ENCODE results near the gene GOLGA8T.
"Not testable (repeated sequence)": the region's sequence is repeated elsewhere in the genome, so short reads cannot be mapped to it uniquely, and the experiment has no call there.

GOLGA8T gene, protein sequence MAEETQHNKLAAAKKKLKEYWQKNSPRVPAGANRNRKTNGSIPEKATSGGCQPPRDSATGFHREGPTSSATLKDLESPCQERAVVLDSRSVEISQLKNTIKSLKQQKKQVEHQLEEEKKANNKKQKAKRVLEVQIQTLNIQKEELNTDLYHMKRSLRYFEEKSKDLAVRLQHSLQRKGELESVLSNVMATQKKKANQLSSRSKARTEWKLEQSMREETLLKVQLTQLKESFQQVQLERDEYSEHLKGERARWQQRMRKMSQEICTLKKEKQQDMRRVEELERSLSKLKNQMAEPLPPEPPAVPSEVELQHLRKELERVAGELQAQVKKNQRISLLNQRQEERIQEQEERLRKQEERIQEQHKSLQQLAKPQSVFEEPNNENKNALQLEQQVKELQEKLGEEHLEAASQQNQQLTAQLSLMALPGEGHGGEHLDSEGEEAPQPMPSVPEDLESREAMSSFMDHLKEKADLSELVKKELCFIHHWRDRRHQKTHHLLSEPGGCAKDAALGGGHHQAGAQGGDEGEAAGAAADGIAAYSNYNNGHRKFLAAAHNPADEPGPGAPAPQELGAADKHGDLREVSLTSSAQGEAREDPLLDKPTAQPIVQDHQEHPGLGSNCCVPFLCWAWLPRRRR

GRCh38 chr15:30134751-30135150 lies at the start of gene GOLGA8T:
Gene GOLGA8T (plus strand): TSS chr15:30135051. CDS start chr15:30135149, 98 bp downstream.
- not testable (repeated sequence) for DNase-seq (ENCODE audit: low spot score)

GRCh38 chr15:30097827-30098226 lies 37.0 kb upstream of the GOLGA8T start:
- DNase-seq (ENCODE audit: low spot score): not testable (repeated sequence)

- DNase-seq (ENCODE audit: low spot score): not testable (repeated sequence)
These were observed 32.0 kb upstream of the GOLGA8T start for GRCh38 chr15:30102890-30103289.

GRCh38 chr15:30103941-30104507 lies 30.8 kb upstream of the GOLGA8T start:
- DNase-seq (ENCODE audit: low spot score): not testable (repeated sequence)

DNA sequence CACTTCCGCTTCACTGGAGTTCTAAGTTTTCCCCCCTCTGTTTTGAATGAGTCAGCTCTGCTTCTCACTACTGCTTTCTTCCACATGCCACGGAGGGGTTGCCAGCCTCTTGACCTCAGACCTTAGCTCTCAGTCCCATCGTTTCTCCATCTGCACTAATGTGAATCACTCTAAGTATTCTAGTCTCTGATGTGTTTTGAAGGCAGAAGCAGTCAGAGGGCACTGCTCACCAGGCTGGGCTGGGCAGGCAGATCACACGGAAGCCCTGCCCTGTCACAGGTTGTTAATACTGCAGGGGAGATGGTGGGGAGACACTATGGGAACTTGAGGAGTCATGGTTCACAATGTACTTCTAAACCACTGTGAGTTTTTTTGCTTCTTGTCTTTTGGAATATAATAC lies 24.3 kb upstream of the GOLGA8T start:
- DNase-seq (ENCODE audit: low spot score): not testable (repeated sequence)

- DNase-seq (ENCODE audit: low spot score): not testable (repeated sequence)
These were observed 4.8 kb upstream of the GOLGA8T start for GRCh38 chr15:30130066-30130465.

- DNase-seq (ENCODE audit: low spot score): not testable (repeated sequence)
These were observed 8.4 kb downstream of the GOLGA8T start for GRCh38 chr15:30143246-30143645.

DNA sequence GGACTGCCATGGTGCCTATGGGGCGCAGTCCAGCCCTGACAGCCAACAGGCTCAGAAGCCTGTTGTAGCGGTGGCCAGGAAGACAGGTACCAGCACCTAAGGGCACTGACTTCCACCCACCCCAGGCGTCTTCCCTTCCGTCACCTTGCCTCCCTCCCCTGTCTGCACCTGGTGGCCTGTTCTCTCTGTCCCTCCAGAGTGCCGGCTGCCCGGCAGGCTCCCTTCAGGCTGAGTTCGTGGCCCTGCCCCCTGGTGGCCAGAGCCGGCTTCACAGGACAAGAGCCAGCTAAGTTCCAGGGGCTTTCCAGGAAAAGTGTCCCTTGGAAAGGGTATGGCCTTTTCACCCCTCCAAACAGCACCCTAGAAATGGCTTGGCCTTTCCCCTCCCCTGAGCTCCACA lies 15.0 kb downstream of the GOLGA8T start:
- DNase-seq (ENCODE audit: low spot score): not testable (repeated sequence)

GRCh38 chr15:30162479-30163357 lies 27.9 kb downstream of the GOLGA8T start:
- DNase-seq (ENCODE audit: low spot score): not testable (repeated sequence)

DNA sequence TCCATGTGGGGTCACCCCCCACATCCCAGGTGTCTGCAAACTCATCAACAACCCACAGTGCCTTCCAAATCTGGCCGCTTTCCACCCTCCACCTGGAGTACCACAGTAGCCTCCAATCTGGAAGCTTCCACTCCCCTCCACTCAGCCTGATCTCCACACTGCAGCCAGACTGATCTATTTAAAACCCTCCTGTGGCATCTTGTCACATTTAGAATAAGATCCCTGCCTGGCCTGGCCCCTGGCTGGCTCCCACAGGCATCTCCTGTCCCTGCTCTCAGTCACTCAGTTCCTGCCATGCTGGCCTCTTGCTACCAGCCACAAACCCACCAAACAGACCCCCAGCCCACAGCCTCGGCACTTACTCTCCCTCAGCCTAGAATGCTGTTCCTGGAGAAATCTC lies 28.9 kb downstream of the GOLGA8T start:
- not testable (repeated sequence) for DNase-seq (ENCODE audit: low spot score)

- DNase-seq (ENCODE audit: low spot score): not testable (repeated sequence)
These were observed 29.4 kb downstream of the GOLGA8T start for GRCh38 chr15:30164257-30164656.

DNA sequence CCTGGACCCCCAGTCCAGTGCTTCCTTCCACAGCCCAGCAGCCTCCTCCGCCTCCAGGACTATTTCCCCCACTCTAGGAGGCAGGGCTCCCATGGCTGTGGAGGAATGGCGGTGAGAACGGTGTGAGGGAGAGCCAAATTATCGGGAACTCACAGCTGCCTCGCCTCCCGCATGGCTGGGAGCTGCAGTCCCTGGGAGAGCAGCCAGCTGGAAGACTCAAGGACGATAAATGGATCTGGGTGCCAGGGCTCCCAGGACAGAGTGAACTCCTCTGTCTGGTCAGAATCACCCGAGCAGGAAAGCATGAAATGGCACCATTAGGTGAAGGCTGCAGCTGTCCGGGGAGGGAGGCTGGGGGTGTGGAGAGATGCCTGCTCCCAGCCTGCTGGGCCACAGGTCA lies 32.6 kb downstream of the GOLGA8T start:
- DNase-seq (ENCODE audit: low spot score): not testable (repeated sequence)

DNA sequence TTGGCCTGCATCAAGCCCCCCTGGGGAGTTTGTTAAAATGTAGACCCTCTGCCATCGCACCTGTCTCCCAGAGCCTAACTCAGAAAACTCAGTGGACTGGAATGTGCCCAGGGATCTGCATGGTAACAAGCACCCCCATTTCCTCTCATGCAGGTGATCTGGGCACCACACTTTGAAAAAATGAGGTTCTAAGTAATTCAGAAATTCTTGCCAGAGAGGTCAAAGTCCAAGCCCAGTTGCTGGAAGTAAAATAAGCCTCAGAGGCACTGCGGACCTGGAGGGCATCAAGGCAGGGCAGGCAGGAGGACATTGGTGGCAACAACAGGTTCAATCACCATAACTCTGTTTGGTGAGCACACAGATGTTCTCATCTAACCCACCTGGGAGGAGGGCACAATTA lies 33.0 kb downstream of the GOLGA8T start:
- not testable (repeated sequence) for DNase-seq (ENCODE audit: low spot score)

DNA sequence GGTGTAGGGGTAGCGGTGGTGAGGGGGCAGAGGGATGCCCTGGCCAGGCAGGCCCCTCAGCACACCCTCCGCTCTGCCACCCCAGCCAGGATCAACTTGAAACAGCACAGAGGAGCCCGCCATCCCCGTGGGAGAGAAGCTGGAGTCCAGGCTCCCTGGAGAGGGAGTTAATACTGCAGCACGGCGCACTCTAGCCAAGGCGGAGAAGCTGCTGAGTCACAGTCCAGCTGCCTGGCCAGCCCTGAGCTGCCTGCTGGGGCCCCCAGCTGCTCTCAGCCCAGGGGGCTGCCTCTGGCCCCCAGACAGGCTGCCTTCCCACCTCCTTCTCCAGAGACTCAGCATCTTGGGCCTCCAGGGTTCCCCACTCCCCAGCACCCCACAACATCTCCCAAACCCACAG lies 36.6 kb downstream of the GOLGA8T start:
- not testable (repeated sequence) for DNase-seq (ENCODE audit: low spot score)

DNA sequence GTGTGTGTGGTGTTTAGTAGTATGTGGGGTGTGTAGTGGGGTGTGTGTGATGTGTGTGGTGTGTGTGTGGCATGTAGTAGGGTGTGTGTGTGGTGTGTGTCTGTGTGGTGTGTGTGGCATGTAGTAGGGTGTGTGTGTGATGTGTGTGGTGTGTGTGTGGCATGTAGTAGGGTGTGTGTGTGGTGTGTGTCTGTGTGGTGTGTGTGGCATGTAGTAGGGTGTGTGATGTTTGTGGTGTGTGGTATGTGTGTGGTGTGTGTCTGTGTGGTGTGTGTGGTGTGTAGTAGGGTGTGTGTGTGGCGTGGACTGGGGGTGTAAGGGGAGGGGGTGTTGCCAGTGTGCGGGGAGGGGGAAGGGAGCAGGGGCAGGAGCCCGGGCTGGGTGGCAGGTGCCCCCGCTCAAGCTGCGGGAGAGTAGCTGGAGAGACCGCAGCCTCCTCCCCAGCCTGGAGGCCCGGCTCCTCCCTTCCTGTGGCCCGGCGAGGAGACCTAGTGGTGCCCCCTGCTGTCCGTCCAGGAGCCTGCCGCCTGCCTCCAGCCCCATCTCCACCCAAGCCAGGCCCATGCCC lies 38.3 kb downstream of the GOLGA8T start:
- DNase-seq (ENCODE audit: low spot score): not testable (repeated sequence)

GRCh38 chr15:30175291-30175690 lies 40.4 kb downstream of the GOLGA8T start:
- DNase-seq (ENCODE audit: low spot score): not testable (repeated sequence)

DNA sequence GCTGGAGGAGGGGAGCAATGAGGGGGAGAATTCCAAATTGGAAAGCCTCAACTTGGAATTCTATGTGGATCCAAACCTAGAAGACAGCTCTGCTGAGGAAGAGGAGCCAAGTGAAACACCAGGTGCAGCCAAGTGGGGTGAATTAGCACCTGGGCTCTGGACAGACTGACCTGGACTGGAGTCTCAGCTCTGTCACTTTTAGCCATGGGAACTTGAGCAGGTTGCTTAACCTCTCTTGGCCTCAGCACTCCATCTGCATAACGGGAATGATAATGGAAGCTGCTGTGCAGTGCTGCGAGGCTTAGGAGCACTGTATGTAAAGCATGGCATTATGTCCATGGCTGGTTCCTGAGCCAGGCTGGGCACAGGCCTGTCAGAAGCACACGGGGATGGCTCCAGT lies 41.8 kb downstream of the GOLGA8T start:
- not testable (repeated sequence) for DNase-seq (ENCODE audit: low spot score)

DNA sequence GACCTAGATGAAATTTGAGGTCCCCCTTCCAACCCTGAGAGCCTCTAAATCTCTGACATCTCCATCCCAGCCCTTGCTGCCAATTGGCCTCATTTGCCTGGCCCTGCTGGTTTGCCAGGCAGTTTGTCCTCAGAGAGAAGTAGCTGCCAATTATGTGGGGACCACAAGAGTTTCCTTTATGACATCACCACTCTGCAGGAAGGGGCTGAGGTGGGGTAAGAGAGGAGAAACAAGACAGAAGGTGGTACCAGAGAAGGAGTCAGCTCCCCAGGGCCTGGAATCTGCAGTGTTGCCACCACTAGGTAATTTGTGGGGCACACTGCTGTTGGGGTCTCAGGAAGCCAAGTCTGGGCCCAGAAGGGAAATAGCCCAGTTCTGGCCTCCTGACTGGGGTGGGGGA lies 45.0 kb downstream of the GOLGA8T start:
- DNase-seq (ENCODE audit: low spot score): not testable (repeated sequence)

DNA sequence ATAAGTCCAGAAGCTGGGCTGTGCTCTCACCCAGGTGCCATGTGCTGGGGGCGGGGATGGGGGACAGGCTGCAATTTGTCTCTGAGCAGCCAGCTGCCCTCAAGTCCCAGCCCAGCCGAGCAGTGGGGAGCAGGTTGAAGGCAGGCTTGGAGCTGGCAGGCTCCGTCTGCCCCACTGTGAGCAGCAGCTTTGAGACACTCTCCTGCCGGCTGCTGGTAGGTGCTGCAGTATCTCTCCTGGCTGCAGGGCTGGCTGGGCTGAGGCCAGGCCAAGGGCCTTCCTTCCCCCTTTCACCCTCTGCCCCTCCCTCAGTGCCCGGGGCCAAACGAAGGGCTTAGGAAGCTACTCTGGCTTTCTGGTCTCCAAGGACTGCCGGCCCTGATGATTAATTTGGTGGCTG lies 50.6 kb downstream of the GOLGA8T start:
- DNase-seq (ENCODE audit: low spot score): not testable (repeated sequence)

GRCh38 chr15:30187429-30187828 lies 52.6 kb downstream of the GOLGA8T start:
- not testable (repeated sequence) for DNase-seq (ENCODE audit: low spot score)

- not testable (repeated sequence) for DNase-seq (ENCODE audit: low spot score)
These were observed 54.9 kb downstream of the GOLGA8T start for GRCh38 chr15:30189754-30190153.
